ENCODE data around the gene PLCH2.

PLCH2 gene

GRCh38 chr1:2502210-2502609 is 26.1 kb downstream of the PLCH2 start:
- DNase-seq, result no peak

- no peak for DNase-seq
Measured at GRCh38 chr1:2502661-2503553, 26.8 kb downstream of the PLCH2 start.

GRCh38 chr1:2503554-2504224 is 27.6 kb downstream of the PLCH2 start:
- no peak for DNase-seq

GRCh38 chr1:2504225-2504948 is 28.3 kb downstream of the PLCH2 start:
- no peak for DNase-seq

GRCh38 chr1:2504949-2505272 is 28.8 kb downstream of the PLCH2 start:
- DNase-seq, result no peak

- no peak for DNase-seq
Measured at GRCh38 chr1:2505461-2505994, 29.4 kb downstream of the PLCH2 start.

GRCh38 chr1:2506007-2506860 is 30.1 kb downstream of the PLCH2 start:
- DNase-seq, result no peak

GRCh38 chr1:2506901-2507565 is 30.9 kb downstream of the PLCH2 start:
- no peak for DNase-seq

GRCh38 chr1:2507744-2508155 is 31.7 kb downstream of the PLCH2 start:
- DNase-seq, result no peak

GRCh38 chr1:2508180-2508579 is 32.1 kb downstream of the PLCH2 start:
- no peak for DNase-seq

- no peak for DNase-seq
Measured at GRCh38 chr1:2508751-2509150, 32.7 kb downstream of the PLCH2 start.

GRCh38 chr1:2509589-2509988 is 33.5 kb downstream of the PLCH2 start:
- no peak for DNase-seq

- no peak for DNase-seq
Measured at GRCh38 chr1:2510366-2511155, 34.5 kb downstream of the PLCH2 start.

GRCh38 chr1:2512862-2513421 is 36.9 kb downstream of the PLCH2 start:
- no peak for DNase-seq

- no peak for DNase-seq
Measured at GRCh38 chr1:2513939-2514652, 38.0 kb downstream of the PLCH2 start.

- DNase-seq, result no peak
Measured at GRCh38 chr1:2514863-2515762, 39.0 kb downstream of the PLCH2 start.

GRCh38 chr1:2515763-2516080 is 39.6 kb downstream of the PLCH2 start:
- no peak for DNase-seq

- DNase-seq, result no peak
Measured at GRCh38 chr1:2516124-2516523, 40.0 kb downstream of the PLCH2 start.

- DNase-seq, result no peak
Measured at GRCh38 chr1:2516946-2517345, 40.9 kb downstream of the PLCH2 start.
